ENCODE data around the gene TNS1. TPM values are rescaled to one million over a fixed set of nuclear protein-coding genes. Genes with fewer than 3 reads are reported as not detected.

TNS1 gene
- total RNA-seq, 1 donor from 2014 or later = 196 TPM

GRCh38 chr2:217830807-217831206 is 172.0 kb downstream of the TNS1 start:
- no peak for DNase-seq

GRCh38 chr2:217830061-217830460 is 172.7 kb downstream of the TNS1 start:
- DNase-seq = no peak

- no peak for DNase-seq
These were observed 173.4 kb downstream of the TNS1 start for GRCh38 chr2:217829420-217829819.

- DNase-seq = no peak
These were observed 174.5 kb downstream of the TNS1 start for GRCh38 chr2:217828336-217828735.

GRCh38 chr2:217827430-217828201 is 175.2 kb downstream of the TNS1 start:
- DNase-seq = peak; percentile 83

GRCh38 chr2:217826991-217827390 is 175.8 kb downstream of the TNS1 start:
- peak; percentile 78 for DNase-seq

GRCh38 chr2:217826520-217826919 is 176.3 kb downstream of the TNS1 start:
- DNase-seq = peak; percentile 95

- no peak for DNase-seq
These were observed 177.1 kb downstream of the TNS1 start for GRCh38 chr2:217825469-217826235.

- no peak for DNase-seq
These were observed 178.6 kb downstream of the TNS1 start for GRCh38 chr2:217824223-217824622.

- DNase-seq = no peak
These were observed 179.2 kb downstream of the TNS1 start for GRCh38 chr2:217823626-217824025.

- DNase-seq = no peak
These were observed 180.2 kb downstream of the TNS1 start for GRCh38 chr2:217822296-217823252.

GRCh38 chr2:217821536-217822147 is 181.2 kb downstream of the TNS1 start:
- no peak for DNase-seq

- DNase-seq = no peak
These were observed 181.9 kb downstream of the TNS1 start for GRCh38 chr2:217820904-217821303.

GRCh38 chr2:217820091-217820819 is 182.5 kb downstream of the TNS1 start:
- no peak for DNase-seq

GRCh38 chr2:217818293-217818850 is 184.4 kb downstream of the TNS1 start:
- DNase-seq = no peak

GRCh38 chr2:217817466-217818292 is 185.1 kb downstream of the TNS1 start:
- DNase-seq = no peak

- DNase-seq = peak; percentile 87
These were observed 186.4 kb downstream of the TNS1 start for GRCh38 chr2:217816396-217816869.

GRCh38 chr2:217813828-217814227 is 189.0 kb downstream of the TNS1 start:
- DNase-seq = no peak

GRCh38 chr2:217812170-217812569 is 190.6 kb downstream of the TNS1 start:
- no peak for DNase-seq

- no peak for DNase-seq
These were observed 192.5 kb downstream of the TNS1 start for GRCh38 chr2:217810260-217810659.

All from tongue (tissue), 2 donors.